Naive thymus-derived CD4-positive, alpha-beta T cell (primary cell): Measurements from ENCODE around the gene ROS1. TPM values are rescaled to one million over a fixed set of nuclear protein-coding genes. Genes with fewer than 3 reads are reported as not detected.

Source experiments
- ATAC-seq: fragments of 150-1000 bp; cut with Tn5 transposase; 2 replicates; pipeline ENCODE4 v1.10.0; 2021; ENCODE audit warnings: mild to moderate bottlenecking, moderate library complexity
- CTCF ChIA-PET: fragments of 350-600 bp; sonication (Branson Sonifier 250); formaldehyde crosslinking; loops from one replicate; lab custom pipeline; 2021; ENCODE audit warnings: antibody characterized with exemption; lab: Charles Lee
- POLR2A ChIA-PET: fragments of 350-600 bp; sonication (Branson Sonifier 250); formaldehyde crosslinking; loops from one replicate; lab custom pipeline; 2021; ENCODE audit warnings: antibody characterized with exemption, inconsistent platforms; lab: Charles Lee
- DNase-seq, 9 donors: peaks; one replicate each; pipeline versions ENCODE4 v3.0.0 to v3.0.0-alpha.2; 2020 to 2022; ENCODE audit warnings: mixed read lengths in 1 of 9
- H3K27ac ChIP-seq: one replicate; pipeline ENCODE4 v1.7.0; 2013; ENCODE audit warnings: mild to moderate bottlenecking, low read depth, low read length, moderate library complexity
- H3K27me3 ChIP-seq, 2 donors: one replicate each; pipeline ENCODE4 v1.7.0; 2013; ENCODE audit warnings: low read length in 2 of 2, mild to moderate bottlenecking in 2 of 2, moderate library complexity in 2 of 2; ENCODE audit not compliant: control insufficient read depth in 2 of 2, insufficient read depth in 2 of 2
- H3K36me3 ChIP-seq, 3 experiments: 1 replicate in 2 of 3; 2 replicates in 1 of 3; pipeline ENCODE4 v1.7.0; 2013; ENCODE audit warnings: low read length in 3 of 3, mild to moderate bottlenecking in 3 of 3, moderate library complexity in 1 of 3; ENCODE audit not compliant: insufficient read depth in 3 of 3, control insufficient read depth in 2 of 3
- H3K4me1 ChIP-seq, 2 donors: one replicate each; pipeline ENCODE4 v1.7.0; 2013; ENCODE audit warnings: low read length in 2 of 2, mild to moderate bottlenecking in 2 of 2, moderate library complexity in 1 of 2; ENCODE audit not compliant: control insufficient read depth in 2 of 2, insufficient read depth in 2 of 2
- H3K4me3 ChIP-seq: 2 replicates; pipeline ENCODE4 v1.7.0; 2013; ENCODE audit warnings: mild to moderate bottlenecking, low read length
- H3K9me3 ChIP-seq, 3 experiments: 1 replicate in 2 of 3; 2 replicates in 1 of 3; pipeline ENCODE4 v1.7.0; 2013; ENCODE audit warnings: low read length in 3 of 3; ENCODE audit not compliant: control insufficient read depth in 2 of 3
- H3K27ac Mint-ChIP-seq, 9 donors: one replicate each; pipeline ENCODE4 v1.8.0; 2020 to 2022; ENCODE audit warnings: mixed read lengths in 9 of 9, mild to moderate bottlenecking in 8 of 9, moderate library complexity in 5 of 9, inconsistent platforms in 2 of 9
- H3K27me3 Mint-ChIP-seq, 5 donors: one replicate each; pipeline ENCODE4 v1.8.0; 2021 to 2022; ENCODE audit warnings: mixed read lengths in 5 of 5, mild to moderate bottlenecking in 1 of 5
- H3K36me3 Mint-ChIP-seq, 5 donors: one replicate each; pipeline ENCODE4 v1.8.0; 2020 to 2022; ENCODE audit warnings: mixed read lengths in 5 of 5, mild to moderate bottlenecking in 3 of 5, inconsistent platforms in 1 of 5
- H3K4me1 Mint-ChIP-seq, 7 donors: one replicate each; pipeline ENCODE4 v1.8.0; 2020 to 2022; ENCODE audit warnings: mixed read lengths in 7 of 7, mild to moderate bottlenecking in 3 of 7, inconsistent platforms in 1 of 7
- H3K4me3 Mint-ChIP-seq, 10 donors: one replicate each; pipeline ENCODE4 v1.8.0; 2020 to 2022; ENCODE audit warnings: mild to moderate bottlenecking in 10 of 10, mixed read lengths in 10 of 10, moderate library complexity in 6 of 10, inconsistent platforms in 2 of 10
- H3K9me3 Mint-ChIP-seq, 11 donors: one replicate each; pipeline ENCODE4 v1.8.0; 2020 to 2022; ENCODE audit warnings: mixed read lengths in 11 of 11, mild to moderate bottlenecking in 4 of 11, inconsistent platforms in 1 of 11, moderate library complexity in 1 of 11
- intact Hi-C, 2 donors: fragments of 100-400 bp; cut with micrococcal nuclease; formaldehyde crosslinking; loops; one replicate each; pipeline ENCODE4 v1.15.1; 2023
- polyA plus RNA-seq, 2 donors: library from polyadenylated mRNA; unstranded; fragments of 300-500 nt; fragmentation: Illumina TruSeq; gene quantifications; one replicate each; pipeline ENCODE4 v1.2.3, GENCODE V29; 2021
- total RNA-seq, 6 experiments: library from RNA in 5 of 6; stranded (reverse) in 5 of 6; gene quantifications; 1 replicate in 5 of 6; 2 replicates in 1 of 6; pipeline ENCODE4 v1.2.3 and lab custom pipeline; 2021 to 2026

Gene ROS1
- total and polyA plus RNA-seq, 7 experiments from 2014 or later, result not detected

GRCh38 chr6:117272891-117273290, 152.9 kb downstream of the ROS1 start:
- ATAC-seq (no peak), DNase-seq (no peak)
- Histone ChIP-seq H3K4me3 (no peak overlapping the region), H3K27me3 (peaks cover 4 to 8% of the 10 kb centered on the region in 2 donors), H3K27ac (no peak overlapping the region), H3K4me1 (no peaks in the 10 kb centered on the region), H3K36me3 (no peaks in the 10 kb centered on the region), H3K9me3 (no peaks in the 10 kb centered on the region)
- intact Hi-C loops, result no loop called here
- Mint-ChIP-seq H3K36me3 (peaks cover 0 to 2% (median 0%) of the 10 kb centered on the region in 5 donors), H3K9me3 (peaks cover 0 to 6% (median 0%) of the 10 kb centered on the region in 11 donors), H3K27me3 (peaks cover 69 to 80% (median 74%) of the 10 kb centered on the region in 5 donors), H3K4me1 (peaks cover 0 to 5% (median 4%) of the 10 kb centered on the region in 7 donors), H3K4me3 (no peak overlapping the region), H3K27ac (no peak overlapping the region)
- CTCF ChIA-PET, result no interaction called here
- POLR2A ChIA-PET, result no interaction called here

- H3K27ac Mint-ChIP-seq, result peak overlapping the region in 1 of 9 donors; percentile 25
- ChIA-PET CTCF (no interaction called here), POLR2A (no interaction called here)
- H3K4me3 Mint-ChIP-seq, result no peak overlapping the region
- H3K27me3 Mint-ChIP-seq, result peaks cover 75 to 83% (median 80%) of the 10 kb centered on the region in 5 donors
- peaks cover 4 to 7% of the 10 kb centered on the region in 2 donors for H3K27me3 ChIP-seq
- no peak overlapping the region for H3K4me3 ChIP-seq
- no peaks in the 10 kb centered on the region for H3K4me1 ChIP-seq
- H3K36me3 ChIP-seq, result no peaks in the 10 kb centered on the region
- H3K9me3 Mint-ChIP-seq, result peaks cover 0 to 6% (median 0%) of the 10 kb centered on the region in 11 donors
- no peaks in the 10 kb centered on the region for H3K9me3 ChIP-seq
- ATAC-seq (no peak), DNase-seq (no peak)
- intact Hi-C loops, result no loop called here
- peaks cover 0 to 5% (median 4%) of the 10 kb centered on the region in 7 donors for H3K4me1 Mint-ChIP-seq
- H3K36me3 Mint-ChIP-seq, result peaks cover 0 to 2% (median 0%) of the 10 kb centered on the region in 5 donors
- no peak overlapping the region for H3K27ac ChIP-seq
Observed at GRCh38 chr6:117272032-117272866, 153.5 kb downstream of the ROS1 start.

GRCh38 chr6:117270843-117271507, 154.8 kb downstream of the ROS1 start:
- Histone ChIP-seq H3K4me1 (no peaks in the 10 kb centered on the region), H3K9me3 (no peaks in the 10 kb centered on the region), H3K4me3 (no peak overlapping the region), H3K27me3 (peaks cover 7 to 8% of the 10 kb centered on the region in 2 donors), H3K27ac (no peak overlapping the region), H3K36me3 (no peaks in the 10 kb centered on the region)
- peaks cover 82 to 90% (median 87%) of the 10 kb centered on the region in 5 donors for H3K27me3 Mint-ChIP-seq
- peaks cover 0 to 15% (median 12%) of the 10 kb centered on the region in 7 donors for H3K4me1 Mint-ChIP-seq
- peaks cover 0 to 2% (median 0%) of the 10 kb centered on the region in 5 donors for H3K36me3 Mint-ChIP-seq
- DNase-seq, result no peak
- ATAC-seq, result no peak
- CTCF ChIA-PET, result no interaction called here
- POLR2A ChIA-PET, result no interaction called here
- H3K9me3 Mint-ChIP-seq, result peaks cover 0 to 12% (median 0%) of the 10 kb centered on the region in 11 donors
- intact Hi-C loops, result no loop called here
- no peak overlapping the region for H3K27ac Mint-ChIP-seq
- peak overlapping the region in 1 of 10 donors; percentile 34 for H3K4me3 Mint-ChIP-seq

- intact Hi-C loops, result no loop called here
Observed at GRCh38 chr6:117270055-117270842, 155.5 kb downstream of the ROS1 start.

GRCh38 chr6:117269638-117270054, 156.1 kb downstream of the ROS1 start:
- Histone ChIP-seq H3K4me3 (no peak overlapping the region), H3K4me1 (no peaks in the 10 kb centered on the region), H3K27me3 (peaks cover 5 to 8% of the 10 kb centered on the region in 2 donors), H3K27ac (no peak overlapping the region), H3K9me3 (no peaks in the 10 kb centered on the region), H3K36me3 (no peaks in the 10 kb centered on the region)
- ChIA-PET POLR2A (no interaction called here), CTCF (no interaction called here)
- Mint-ChIP-seq H3K27ac (no peak overlapping the region), H3K36me3 (peaks cover 0 to 2% (median 0%) of the 10 kb centered on the region in 5 donors), H3K4me3 (peak overlapping the region in 5 of 10 donors; percentile 6 to 66 (median 32)), H3K4me1 (peaks cover 4 to 22% (median 17%) of the 10 kb centered on the region in 7 donors), H3K27me3 (peaks cover 77 to 91% (median 80%) of the 10 kb centered on the region in 5 donors), H3K9me3 (peaks cover 0 to 12% (median 0%) of the 10 kb centered on the region in 11 donors)
- DNase-seq, result no peak
- intact Hi-C loops, result no loop called here
- ATAC-seq, result no peak

More at GRCh38 chr6:117270055-117270842, 155.5 kb downstream of the ROS1 start:
- ChIA-PET CTCF (no interaction called here), POLR2A (no interaction called here)
- H3K4me1 Mint-ChIP-seq, result peaks cover 2 to 15% (median 12%) of the 10 kb centered on the region in 7 donors
- peaks cover 7 to 8% of the 10 kb centered on the region in 2 donors for H3K27me3 ChIP-seq
- peaks cover 77 to 91% (median 80%) of the 10 kb centered on the region in 5 donors for H3K27me3 Mint-ChIP-seq
- H3K27ac ChIP-seq, result no peak overlapping the region
- no peak for ATAC-seq
- no peak overlapping the region for H3K27ac Mint-ChIP-seq
- no peaks in the 10 kb centered on the region for H3K4me1 ChIP-seq
- H3K36me3 ChIP-seq, result no peaks in the 10 kb centered on the region
- H3K9me3 Mint-ChIP-seq, result peaks cover 0 to 12% (median 0%) of the 10 kb centered on the region in 11 donors
- DNase-seq, result no peak
- H3K9me3 ChIP-seq, result no peaks in the 10 kb centered on the region
- H3K4me3 Mint-ChIP-seq, result peak overlapping the region in 6 of 10 donors; percentile 6 to 66 (median 36)
- peaks cover 0 to 2% (median 0%) of the 10 kb centered on the region in 5 donors for H3K36me3 Mint-ChIP-seq
- H3K4me3 ChIP-seq, result no peak overlapping the region

GRCh38 chr6:117268924-117269323, 156.8 kb downstream of the ROS1 start:
- no peak for ATAC-seq
- H3K9me3 Mint-ChIP-seq, result peaks cover 0 to 12% (median 0%) of the 10 kb centered on the region in 11 donors
- peaks cover 77 to 91% (median 80%) of the 10 kb centered on the region in 5 donors for H3K27me3 Mint-ChIP-seq
- DNase-seq, result no peak
- peaks cover 3 to 8% of the 10 kb centered on the region in 2 donors for H3K27me3 ChIP-seq
- H3K36me3 ChIP-seq, result no peaks in the 10 kb centered on the region
- peaks cover 0 to 2% (median 0%) of the 10 kb centered on the region in 5 donors for H3K36me3 Mint-ChIP-seq
- no peak overlapping the region for H3K4me3 ChIP-seq
- no peak overlapping the region for H3K27ac ChIP-seq
- peaks cover 6 to 26% (median 23%) of the 10 kb centered on the region in 7 donors for H3K4me1 Mint-ChIP-seq
- intact Hi-C loops, result no loop called here
- no peak overlapping the region for H3K4me3 Mint-ChIP-seq
- no peak overlapping the region for H3K27ac Mint-ChIP-seq
- H3K9me3 ChIP-seq, result no peaks in the 10 kb centered on the region
- CTCF ChIA-PET, result no interaction called here
- POLR2A ChIA-PET, result no interaction called here
- H3K4me1 ChIP-seq, result no peaks in the 10 kb centered on the region
